Left lobe of liver (tissue), 2 donors: ENCODE measurements around the gene NEMP1. TPM values are rescaled to one million over a fixed set of nuclear protein-coding genes. Genes with fewer than 3 reads are reported as not detected.
"Not testable (repeated sequence)": the region's sequence is repeated elsewhere in the genome, so short reads cannot be mapped to it uniquely, and the experiment has no call there.

Experiments
- ATAC-seq: fragments of 200-7000 bp; cut with Tn5 transposase; one replicate; pipeline ENCODE4 v1.9.1; 2020; ENCODE audit warnings: mild to moderate bottlenecking, moderate library complexity
- DNase-seq: peaks from one replicate; pipeline ENCODE4 v3.0.0-alpha.2; 2020; ENCODE audit warnings: low spot score
- total RNA-seq: library from RNA; stranded (reverse); gene quantifications from one replicate; pipeline ENCODE4 v1.2.1, GENCODE V29; 2021
- donor health status: DM: no; HTN: no; CAD: no; lungs with moderate emphysema.
- donor health status: DM: no; HTN: yes; CAD: no.

NEMP1 gene
- total RNA-seq, 1 donor from 2014 or later = 5.3 TPM

DNA sequence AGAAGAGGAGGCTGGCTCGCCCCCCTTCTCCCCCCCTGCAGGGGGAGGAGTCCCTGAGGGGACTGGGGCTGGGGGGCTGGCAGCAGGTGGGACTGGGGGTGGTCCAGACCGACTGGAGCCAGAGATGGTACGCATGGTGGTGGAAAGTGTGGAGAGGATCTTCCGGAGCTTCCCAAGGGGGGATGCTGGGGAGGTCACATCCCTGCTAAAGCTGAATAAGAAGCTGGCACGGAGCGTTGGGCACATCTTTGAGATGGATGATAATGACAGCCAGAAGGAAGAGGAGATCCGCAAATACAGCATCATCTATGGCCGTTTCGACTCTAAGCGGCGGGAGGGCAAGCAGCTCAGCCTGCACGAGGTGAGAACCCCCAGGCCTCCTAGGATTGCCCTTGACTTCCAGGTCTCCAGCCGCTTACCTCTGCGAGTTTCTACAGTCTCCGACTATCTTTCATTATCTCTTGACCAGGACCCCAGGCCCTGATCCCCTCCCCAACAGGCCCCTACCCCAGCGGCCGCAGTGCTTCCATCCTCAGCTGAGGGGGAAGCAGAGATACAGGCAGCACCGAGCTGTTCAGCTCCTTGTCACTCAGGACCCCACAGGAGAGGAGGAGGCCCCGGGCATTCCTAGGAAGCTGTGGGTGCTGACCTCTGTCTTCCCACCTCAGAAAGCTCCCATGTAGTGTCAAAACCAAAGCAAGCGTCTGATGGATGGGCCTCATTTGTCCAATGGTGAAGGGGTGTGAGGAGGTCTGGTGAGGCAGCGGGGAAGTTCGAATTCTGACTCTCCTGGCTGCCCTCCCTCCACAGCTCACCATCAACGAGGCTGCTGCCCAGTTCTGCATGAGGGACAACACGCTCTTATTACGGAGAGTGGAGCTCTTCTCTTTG is 13.3 kb upstream of the NEMP1 start:
- ATAC-seq = no peak
- no peak for DNase-seq

DNA sequence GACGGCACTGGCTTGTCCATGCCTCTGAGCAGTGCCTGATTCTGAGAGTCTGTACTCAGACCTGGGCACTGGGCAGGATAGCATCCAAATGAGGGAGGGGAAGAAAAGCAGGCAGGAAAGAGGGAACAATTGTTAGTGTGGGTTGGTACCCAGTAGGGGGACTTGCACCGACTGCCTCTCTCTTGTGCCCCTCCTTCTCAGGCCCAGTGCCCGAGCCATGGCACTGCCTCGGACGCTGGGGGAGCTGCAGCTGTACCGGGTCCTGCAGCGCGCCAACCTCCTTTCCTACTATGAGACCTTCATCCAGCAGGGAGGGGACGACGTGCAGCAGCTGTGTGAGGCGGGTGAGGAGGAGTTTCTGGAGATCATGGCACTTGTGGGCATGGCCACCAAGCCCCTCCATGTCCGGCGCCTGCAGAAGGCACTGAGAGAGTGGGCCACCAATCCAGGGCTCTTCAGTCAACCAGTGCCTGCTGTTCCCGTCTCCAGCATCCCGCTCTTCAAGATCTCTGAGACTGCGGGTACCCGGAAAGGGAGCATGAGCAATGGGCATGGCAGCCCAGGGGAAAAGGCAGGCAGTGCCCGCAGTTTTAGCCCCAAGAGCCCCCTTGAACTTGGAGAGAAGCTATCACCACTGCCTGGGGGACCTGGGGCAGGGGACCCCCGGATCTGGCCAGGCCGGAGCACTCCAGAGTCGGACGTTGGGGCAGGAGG is 12.5 kb upstream of the NEMP1 start:
- ATAC-seq = no peak
- no peak for DNase-seq

DNA sequence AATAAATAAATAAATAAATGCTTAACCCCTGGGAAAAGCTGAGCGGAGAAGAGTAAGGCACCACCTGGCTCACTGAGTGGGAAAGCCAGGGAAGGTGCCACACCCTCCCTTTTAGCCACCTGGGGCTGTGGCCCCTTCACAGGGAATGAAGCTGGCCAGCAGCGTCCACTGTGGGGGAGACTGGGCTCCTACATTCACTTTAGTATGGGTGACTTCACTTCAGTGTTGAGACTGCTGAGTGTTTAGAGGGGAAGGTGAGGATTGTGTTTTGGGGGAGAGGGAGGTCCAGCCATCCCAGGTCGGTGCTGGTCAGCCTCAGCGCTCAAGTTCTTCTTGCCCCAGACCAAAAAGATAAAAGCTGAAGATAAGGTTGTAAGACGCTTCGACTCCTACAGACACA is 11.9 kb upstream of the NEMP1 start:
- ATAC-seq (no peak), DNase-seq (no peak)

DNA sequence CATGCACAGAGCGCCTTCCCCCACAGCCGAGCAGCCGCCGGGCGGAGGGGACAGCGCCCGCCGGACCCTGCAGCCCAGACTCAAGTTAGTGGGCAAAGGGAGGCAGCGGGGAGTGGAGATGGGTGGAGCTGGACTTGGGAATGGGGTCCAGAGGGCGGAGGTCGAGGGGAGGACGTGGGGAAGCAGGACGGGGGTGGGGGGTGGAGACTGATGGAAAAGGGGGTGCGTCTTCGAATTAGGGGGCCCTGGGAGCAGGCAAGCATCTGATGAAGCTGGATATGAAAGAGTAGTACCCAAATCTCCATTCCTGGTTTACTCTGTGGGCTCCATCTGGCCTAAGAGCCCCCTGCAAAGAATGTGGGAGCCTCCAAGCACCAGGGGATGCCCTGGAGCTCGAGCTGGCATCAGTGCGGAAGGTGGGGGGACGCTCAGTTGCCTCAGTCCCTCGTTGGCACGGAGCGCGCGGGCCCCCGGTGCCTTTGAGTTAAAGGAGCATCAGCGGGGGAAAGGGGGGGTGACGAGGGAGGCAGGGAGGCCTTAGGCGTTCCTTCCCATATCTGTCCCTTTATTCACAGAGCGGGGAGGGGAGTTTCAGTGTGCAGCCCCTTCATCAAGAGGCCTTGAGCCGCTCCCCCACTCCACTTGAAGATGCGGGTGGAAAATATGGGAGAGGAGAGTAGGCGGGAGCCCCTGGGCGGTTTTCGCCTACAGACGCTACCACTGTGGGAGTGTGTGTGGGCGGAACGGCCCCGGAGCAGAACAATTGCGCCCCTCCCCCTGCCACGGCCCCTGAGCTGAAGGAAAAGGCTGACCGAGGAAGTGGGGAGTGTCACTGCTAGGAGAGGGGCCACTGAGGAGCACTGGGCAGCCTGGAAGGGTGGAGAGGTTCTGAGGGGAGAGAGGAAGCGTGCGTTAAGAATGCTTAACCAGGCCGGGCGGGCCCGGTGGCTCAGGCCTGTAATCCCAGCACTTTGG is 11.0 kb upstream of the NEMP1 start:
- DNase-seq = peak; percentile 80
- ATAC-seq = peak; percentile 13

DNA sequence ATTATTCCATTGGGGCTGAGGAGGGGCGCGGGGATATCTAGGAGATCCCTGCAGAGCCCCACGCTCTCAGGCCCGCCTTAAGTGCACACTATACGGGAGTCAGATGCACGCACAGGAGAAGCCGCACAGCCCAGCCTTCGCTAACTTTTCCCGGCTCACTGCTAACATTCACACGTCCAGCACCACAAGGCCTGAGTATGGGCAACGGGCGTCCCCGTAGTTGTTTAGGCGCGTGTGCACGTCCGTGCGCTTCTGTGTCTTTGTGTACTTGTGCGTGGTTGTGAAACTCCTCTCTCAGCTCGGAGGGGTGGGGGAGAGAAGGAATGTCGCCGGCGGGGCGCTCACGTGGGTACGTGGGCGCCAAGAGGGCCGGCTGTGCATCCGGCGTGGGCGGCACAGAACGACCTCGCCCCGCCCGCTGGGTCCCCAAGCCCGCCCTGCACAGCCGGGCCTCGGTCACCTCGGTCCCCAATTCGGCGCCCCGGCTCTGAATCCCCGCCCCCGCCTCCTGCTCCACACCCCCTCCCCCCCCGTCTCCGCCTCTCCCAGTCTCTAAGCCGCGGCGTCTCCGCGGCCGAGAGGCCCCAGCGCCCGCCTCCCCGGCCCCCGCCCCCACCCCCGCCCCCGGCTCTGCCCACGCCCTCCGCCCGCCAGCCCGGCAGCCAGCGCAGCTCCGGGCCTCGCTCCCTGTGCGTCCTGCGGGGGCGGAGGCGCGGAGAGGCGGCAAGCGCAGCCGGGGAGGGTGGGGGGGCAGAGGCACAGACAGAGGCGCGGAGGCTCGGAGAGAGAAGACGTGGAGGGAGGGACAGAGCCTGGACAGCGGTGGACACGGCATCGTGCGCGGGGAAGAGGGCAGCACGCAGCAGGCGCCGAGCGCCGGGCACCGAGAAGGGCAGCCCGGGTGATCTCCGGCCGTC is 10.0 kb upstream of the NEMP1 start, which contains the start of gene NAB2:
Gene NAB2, plus strand, starts transcription at position 761 of the 917 bp plus-strand sequence. CDS start 158 bp downstream, outside the sequence.
- peak; percentile 72 for ATAC-seq
- peak; percentile 97 for DNase-seq

DNA sequence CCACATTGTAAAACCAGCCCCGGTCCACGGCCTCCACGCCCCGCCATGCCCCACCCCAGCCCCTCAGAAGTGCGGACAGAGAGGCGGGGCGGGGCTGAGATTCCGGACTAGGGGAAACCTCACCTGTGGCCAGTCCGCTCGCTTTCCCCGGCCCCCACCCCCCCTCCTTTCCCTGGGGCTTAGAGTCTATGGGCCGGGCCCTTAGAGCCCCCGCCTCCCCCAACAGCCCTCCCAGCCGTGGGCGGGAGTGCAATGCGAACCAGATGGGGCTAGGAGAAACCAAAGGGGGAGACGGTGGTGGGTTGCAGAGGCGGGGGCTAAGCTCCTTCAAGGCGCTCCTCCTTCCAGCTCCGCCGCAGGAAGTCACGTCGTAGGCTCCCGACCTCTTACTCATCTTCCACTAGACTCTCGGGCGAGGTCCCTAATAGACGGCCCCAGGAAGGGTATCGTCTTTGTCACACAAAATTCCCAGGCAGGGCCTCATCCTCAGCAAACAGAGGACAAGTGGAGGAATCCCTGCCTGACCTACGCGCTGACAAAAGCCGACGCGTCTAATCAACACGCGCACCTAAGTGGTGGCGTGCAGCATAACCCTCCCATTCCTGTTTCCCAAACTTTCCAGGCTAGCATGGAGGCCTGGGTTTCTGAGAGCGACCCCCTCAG is 9.2 kb upstream of the NEMP1 start:
- DNase-seq = peak; percentile 86
- ATAC-seq = peak; percentile 49

DNA sequence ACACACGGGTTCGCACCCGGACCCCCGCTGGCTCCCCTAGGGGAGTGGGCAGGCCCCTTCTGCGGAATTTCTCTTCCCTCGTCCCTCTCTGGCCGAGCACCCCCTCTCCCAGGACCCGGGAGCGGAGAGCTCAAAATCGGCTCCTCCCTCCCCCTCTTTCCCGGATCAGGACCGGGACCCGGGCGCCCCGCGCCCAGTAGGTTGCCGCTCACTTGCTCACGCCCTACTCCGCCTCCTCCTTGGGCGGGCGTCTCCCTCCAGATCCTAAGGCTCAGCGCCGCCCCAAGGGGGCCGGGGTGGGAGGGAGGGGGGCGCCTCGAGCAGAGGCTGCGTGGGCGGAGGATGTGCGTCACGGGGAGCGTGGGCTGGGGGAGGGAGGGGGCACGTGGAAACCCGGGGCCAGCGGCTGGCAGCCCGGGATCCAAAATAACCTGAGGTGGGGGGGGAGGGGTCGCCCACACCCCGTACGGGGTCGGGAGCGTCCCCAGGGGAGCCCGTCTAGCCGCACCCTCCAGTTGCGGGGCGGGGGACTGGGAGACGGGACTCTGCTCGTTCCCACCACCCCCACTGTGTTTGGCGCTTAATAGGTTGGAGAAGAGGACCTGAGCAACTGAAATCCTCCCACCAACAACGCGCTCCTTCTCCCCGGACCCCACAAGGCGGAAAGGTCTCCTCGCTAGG is 8.6 kb upstream of the NEMP1 start:
- ATAC-seq = peak; percentile 35
- DNase-seq = peak; percentile 83

DNA sequence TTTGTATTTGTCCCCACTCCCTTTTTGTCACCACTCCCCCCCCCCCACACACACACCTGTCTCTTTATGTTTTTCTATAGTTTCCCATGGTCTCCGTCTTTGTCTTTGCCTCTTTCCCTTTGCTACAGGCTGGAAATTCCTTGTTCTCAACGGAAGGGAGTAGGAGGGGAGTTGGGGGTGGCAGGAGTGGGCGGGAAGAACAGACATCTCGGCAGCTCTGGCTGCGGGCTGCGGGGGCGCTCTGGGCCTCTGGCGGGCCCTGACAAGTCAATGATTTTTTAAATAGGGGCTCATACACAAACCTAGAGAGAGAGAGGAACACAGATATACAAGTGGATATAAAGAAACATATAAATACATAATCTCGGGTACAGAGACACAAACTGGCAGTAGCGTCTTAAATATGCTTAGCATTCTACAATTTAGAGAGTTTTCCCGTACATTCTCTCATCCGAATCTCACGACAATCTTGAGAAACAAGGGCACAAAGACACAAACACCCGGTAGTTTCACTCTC is 8.0 kb upstream of the NEMP1 start:
- no peak for DNase-seq
- no peak for ATAC-seq

DNA sequence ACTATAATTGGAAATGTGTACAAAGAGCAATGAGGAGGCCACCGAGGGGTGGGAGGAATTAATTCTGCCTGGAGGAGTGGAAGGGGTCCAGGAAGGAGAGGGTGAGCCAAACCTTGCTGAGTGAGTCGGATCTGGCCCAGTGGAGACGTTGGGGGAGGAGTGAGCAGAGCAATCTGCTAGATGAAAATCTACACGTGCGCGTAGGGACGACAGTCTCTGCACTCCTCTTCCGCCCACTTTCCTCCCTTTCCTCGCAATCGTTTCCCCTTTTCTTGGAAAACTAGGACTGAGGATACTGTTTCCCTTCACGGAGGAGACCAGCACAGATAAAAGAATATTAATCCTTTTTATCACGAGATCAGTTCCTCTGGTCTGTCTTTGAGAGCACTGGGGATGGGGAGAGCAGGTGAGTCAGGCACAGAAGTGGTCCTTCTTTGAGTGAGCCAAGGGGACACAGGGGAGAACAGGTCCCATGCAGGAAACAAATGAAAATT is 7.5 kb upstream of the NEMP1 start:
- ATAC-seq = no peak

DNA sequence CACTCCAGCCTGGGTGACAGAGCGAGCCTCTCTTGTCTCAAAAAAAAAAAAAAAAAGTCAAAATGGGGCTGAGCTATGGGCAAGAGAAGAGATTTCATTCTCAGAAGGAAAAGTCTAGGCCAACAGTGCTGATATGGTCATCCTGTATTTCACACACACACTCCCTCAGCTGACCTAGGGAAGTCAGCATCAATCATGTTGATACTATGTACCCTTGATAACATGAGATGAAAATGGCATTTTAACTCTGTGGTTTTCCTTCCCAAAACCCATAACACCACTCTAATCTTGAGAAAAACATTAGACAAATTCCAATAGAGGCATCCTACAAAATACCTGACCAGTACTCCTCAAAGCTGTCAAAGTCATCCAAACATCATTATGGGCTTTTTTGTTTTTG is 2.3 kb upstream of the NEMP1 start:
- DNase-seq = no peak
- no peak for ATAC-seq

More for the DNA sequence above, 7.5 kb upstream of the NEMP1 start:
- DNase-seq = no peak

DNA sequence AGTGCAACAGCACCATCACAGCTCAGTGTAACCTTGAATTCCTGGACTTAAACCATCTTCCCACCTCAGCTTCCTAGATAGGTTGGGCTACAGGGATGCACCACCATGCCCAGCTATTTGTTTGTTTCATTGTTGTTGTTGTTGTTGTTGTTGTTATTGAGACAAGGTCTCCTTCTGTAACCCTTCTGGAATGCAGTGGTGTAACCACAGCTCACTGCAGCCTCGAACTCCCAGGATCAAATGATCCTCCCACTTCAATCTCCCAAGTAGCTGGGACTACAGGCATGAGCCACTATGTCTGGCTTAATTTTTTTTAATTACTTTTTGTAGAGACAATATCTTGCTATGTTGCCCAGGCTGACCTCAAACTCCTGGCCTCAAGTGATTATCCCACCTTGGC is 1.2 kb upstream of the NEMP1 start:
- no peak for ATAC-seq

DNA sequence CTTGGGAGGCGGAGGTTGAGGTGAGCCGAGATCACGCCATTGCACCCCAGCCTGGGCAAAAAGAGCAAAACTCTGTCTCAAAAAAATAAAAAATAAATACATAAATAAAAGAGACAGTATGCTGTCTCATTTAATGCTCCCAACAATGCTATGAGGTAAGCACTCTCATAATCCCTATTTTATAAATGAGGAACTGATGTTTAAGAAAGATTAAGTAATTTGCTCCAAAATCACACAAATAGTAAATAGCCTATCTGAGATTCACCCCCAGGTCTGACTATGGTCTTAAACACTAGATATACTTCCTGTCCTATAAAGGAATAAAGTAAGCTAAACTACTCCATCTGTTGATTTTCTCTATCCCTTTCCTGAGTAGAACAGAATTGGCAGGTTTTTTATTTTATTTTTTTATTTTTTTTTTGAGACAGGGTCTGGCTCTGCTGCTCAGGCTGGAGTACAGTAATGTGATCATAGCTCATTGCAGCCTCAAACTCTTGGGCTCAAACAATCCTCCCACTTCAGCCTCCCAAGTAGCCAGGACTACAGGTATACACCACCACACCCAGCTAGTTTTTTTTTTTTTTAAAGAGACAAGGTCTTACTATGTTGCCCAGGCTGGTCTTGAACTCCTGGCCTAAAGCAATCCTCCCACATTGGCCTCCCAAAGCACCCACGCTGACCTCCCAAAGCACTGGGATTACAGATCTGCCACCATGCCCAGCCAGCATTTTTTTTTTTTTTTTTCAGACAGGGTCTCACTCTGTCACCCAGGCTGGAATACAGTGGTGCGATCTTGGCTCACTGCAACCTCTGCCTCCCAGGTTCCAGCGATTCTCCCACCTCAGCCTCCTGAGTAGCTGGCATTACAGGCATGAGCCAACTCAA is 4.8 kb downstream of the NEMP1 start:
- not testable (repeated sequence) for DNase-seq, ATAC-seq

More for the DNA sequence above, 1.2 kb upstream of the NEMP1 start:
- DNase-seq = no peak

DNA sequence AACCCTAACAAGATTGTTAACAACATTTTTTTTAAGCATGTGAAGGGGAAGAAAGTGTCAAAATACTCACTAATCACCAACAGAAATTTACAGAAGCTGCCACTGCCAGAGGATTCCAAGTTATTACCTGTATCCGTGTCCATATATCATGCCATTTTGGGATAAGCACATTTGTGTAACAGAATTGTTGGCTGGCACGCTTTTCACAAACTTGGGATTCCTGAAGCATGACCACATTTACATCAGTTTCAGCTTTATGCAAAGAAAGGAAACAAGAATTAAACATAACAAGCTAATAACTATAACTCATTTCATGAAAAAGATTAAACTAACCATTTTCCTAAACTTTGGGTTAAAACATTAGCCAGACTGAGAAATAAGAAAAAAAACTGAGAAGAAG is 5.9 kb downstream of the NEMP1 start:
- ATAC-seq = no peak
- no peak for DNase-seq

DNA sequence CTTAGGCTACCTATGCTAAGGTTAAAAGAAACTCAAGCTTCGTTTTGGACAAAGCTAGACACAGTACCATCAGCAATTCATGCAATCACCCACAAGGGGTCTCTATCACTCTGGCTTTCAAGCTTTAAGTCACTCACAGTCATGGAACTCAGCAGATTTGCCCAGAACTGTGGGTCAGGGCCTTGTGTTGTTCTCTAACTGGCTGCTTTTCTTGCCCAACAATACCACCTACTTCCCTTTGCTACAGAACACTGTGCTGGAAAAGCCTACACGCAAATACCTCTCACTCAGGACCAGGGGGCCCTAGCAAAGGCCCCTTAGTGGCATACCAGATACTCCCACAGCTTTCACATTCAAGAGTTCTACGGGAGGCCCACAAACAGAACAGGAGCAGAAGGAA is 9.1 kb downstream of the NEMP1 start:
- peak; percentile 72 for DNase-seq
- ATAC-seq = peak; percentile 99

DNA sequence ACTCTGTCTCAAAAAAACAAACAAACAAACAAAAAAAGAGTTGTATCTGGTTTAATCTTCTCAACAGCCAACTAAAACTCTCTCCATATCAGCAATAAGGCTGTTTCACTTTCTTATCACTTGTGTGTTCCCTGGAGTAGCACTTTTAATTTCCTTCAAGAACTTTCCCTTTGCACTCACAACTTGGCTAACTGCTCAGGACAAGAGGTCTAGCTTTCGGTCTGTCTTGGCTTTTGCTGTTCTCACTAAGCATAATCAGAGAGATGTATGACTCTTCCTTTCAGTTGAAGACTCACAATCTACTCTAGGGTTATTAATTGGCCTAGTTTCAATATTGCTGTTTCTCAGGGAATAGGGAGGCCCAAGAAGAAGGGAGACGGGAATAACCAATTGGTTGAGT is 12.3 kb downstream of the NEMP1 start:
- DNase-seq (no peak), ATAC-seq (no peak)

DNA sequence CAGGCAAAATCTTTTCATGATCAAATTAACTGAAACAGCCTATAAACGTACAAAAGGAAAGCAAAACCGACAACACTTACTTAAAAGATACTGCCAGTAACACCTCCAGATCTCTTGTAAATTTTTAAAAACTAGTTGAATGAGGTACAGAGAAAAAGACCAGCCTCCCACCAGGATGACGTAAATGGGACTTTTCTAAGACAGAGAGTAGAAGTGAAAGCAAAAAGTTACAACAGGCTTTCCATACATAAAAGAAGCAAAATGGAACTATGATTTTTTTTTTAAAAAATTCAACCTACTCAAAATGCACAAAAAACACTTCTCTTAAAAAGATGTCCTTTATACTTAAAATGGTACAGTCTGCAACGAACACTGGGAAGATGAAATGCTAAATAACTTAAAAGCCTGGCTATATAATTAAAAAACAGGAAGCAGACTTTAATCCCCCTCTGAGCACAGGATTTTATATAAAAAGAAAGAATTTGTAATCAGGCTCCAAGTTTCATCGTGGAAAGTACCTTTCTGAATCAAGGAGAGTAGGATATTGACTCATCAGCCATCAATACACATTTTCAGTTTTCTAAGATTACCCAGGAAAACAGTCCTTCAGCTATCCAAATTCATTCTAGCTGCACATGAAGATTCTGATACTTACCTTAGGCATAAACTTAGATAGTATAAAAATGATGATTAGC is 14.5 kb downstream of the NEMP1 start:
- ATAC-seq (no peak), DNase-seq (no peak)

DNA sequence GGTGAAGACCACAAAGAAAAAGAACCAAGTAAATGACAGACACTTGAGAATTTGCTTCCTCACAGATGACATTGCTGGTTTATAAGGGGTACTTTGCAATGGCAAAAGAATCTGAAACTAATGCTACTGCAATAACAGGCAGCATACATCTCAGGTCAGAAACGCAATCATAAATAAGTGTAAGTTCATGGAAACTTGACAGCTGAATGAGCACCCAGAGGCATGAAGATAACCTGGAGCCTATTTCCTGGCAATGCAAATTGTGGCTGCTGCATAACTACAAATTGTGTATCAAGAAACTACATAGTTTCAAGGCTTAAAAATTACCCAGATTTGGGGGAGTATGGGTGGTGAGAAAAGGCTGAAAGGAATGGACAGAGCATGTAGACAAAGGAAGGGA is 20.1 kb downstream of the NEMP1 start:
- DNase-seq (no peak), ATAC-seq (no peak)
